HepG2 (cell line): ENCODE data around the gene ZNF277. TPM values are rescaled to one million over a fixed set of nuclear protein-coding genes. Genes with fewer than 3 reads are reported as not detected.

Experiments used
- ATAC-seq: fragments of 200-7000 bp; cut with Tn5 transposase; 3 replicates; pipeline ENCODE4 v1.9.1; 2020; ENCODE audit warnings: mild to moderate bottlenecking, moderate library complexity
- BruUV-seq: library from RNA; stranded (reverse); fragments of 400-500 nt; replicated peaks from 2 replicates; lab custom pipeline; 2021; lab: Mats Ljungman, UMichigan
- CTCF ChIA-PET: fragments of 300-600 bp; formaldehyde crosslinking; extraction: SDS; loops from one replicate; lab custom pipeline; 2021; ENCODE audit warnings: low total read pairs, inconsistent platforms, low intra/inter-chr PET ratio; lab: Yijun Ruan, JAX
- POLR2A ChIA-PET: fragments of 350-600 bp; sonication (Branson Sonifier 250); formaldehyde crosslinking; loops from one replicate; lab custom pipeline; 2020; ENCODE audit warnings: antibody characterized with exemption, inconsistent platforms; lab: Yijun Ruan, JAX
- DNase-seq: peaks from one replicate; pipeline ENCODE4 v3.0.0-alpha.2; 2015; ENCODE audit warnings: low spot score
- FAIRE-seq: peaks from 3 replicates; lab custom pipeline; 2011; peaks lifted over from hg19 to GRCh38; lab: Jason Lieb, UNC
- H2AFZ ChIP-seq: one replicate; pipeline ENCODE4 v1.6.1; 2011; ENCODE audit warnings: low read length, inconsistent platforms
- H3K27ac ChIP-seq: fragments of 300-600 bp; 3 replicates; pipeline ENCODE4 v1.8.0; 2011; ENCODE audit warnings: mixed run types, mild to moderate bottlenecking, mixed read lengths, low read length, inconsistent platforms; ENCODE audit not compliant: insufficient read depth; ENCODE audit errors: extremely low read length
- H3K27me3 ChIP-seq, 2 experiments: fragments of 200-600 bp in 1 of 2; 2 replicates in 1 of 2; 3 replicates in 1 of 2; pipeline versions ENCODE4 v1.6.0 to v1.8.0; 2011; ENCODE audit warnings: low read length in 2 of 2, mild to moderate bottlenecking in 2 of 2, moderate library complexity in 2 of 2, inconsistent platforms in 1 of 2; ENCODE audit not compliant: insufficient read depth in 2 of 2, control insufficient read depth in 1 of 2
- H3K36me3 ChIP-seq, 2 experiments: fragments of 200-600 bp in 1 of 2; replicated peaks in 1 of 2; 2 replicates in 1 of 2; 3 replicates in 1 of 2; pipeline versions ENCODE4 v1.5.1 to v1.8.0; 2011; ENCODE audit warnings: low read length in 2 of 2, inconsistent platforms in 1 of 2; ENCODE audit not compliant: insufficient read depth in 2 of 2, control insufficient read depth in 1 of 2
- H3K4me1 ChIP-seq: 2 replicates; pipeline ENCODE4 v1.5.1; 2012; ENCODE audit warnings: low read length, inconsistent platforms; ENCODE audit not compliant: insufficient read depth
- H3K4me2 ChIP-seq: 2 replicates; pipeline ENCODE4 v1.6.0; 2011; ENCODE audit warnings: low read depth, low read length, inconsistent platforms
- H3K4me3 ChIP-seq, 3 experiments: fragments of 200-600 bp in 1 of 3; sonication (generic), shearing (Covaris generic) in 1 of 3; replicated peaks in 1 of 3; 2 replicates each; pipeline ENCODE4 v1.5.1; 2011 to 2016; ENCODE audit warnings: low read length in 3 of 3, inconsistent platforms in 2 of 3, low read depth in 2 of 3, mild to moderate bottlenecking in 2 of 3, control low read depth in 1 of 3, mixed read lengths in 1 of 3; ENCODE audit not compliant: insufficient read depth in 1 of 3
- H3K79me2 ChIP-seq: one replicate; pipeline ENCODE4 v1.6.1; 2011; ENCODE audit warnings: low read length, inconsistent platforms; ENCODE audit not compliant: insufficient read depth
- H3K9ac ChIP-seq: 2 replicates; pipeline ENCODE4 v1.6.0; 2011; ENCODE audit warnings: mild to moderate bottlenecking, low read depth, low read length, inconsistent platforms; ENCODE audit not compliant: insufficient read depth
- H3K9me3 ChIP-seq: 2 replicates; pipeline ENCODE4 v1.5.1; 2012; ENCODE audit warnings: mild to moderate bottlenecking, low read length
- H4K20me1 ChIP-seq: 2 replicates; pipeline ENCODE4 v1.6.0; 2011; ENCODE audit warnings: inconsistent platforms, mild to moderate bottlenecking, low read length, moderate library complexity; ENCODE audit not compliant: insufficient read depth
- AHDC1 ChIP-seq: sonication (generic); formaldehyde crosslinking; IDR thresholded peaks from 2 replicates; pipeline ENCODE4 v1.5.1; 2020; ENCODE audit warnings: mild to moderate bottlenecking, missing genetic modification reagents, borderline replicate concordance
- CBFB ChIP-seq: sonication (generic); formaldehyde crosslinking; IDR thresholded peaks from 2 replicates; pipeline ENCODE4 v1.4.0; 2020; ENCODE audit warnings: missing genetic modification reagents
- PBX3 ChIP-seq: sonication (generic); formaldehyde crosslinking; IDR thresholded peaks from 2 replicates; pipeline ENCODE4 v1.8.1; 2023; ENCODE audit warnings: missing genetic modification reagents, inconsistent platforms, borderline replicate concordance
- THAP11 ChIP-seq: IDR thresholded peaks from 2 replicates; pipeline ENCODE4 v1.6.1; 2016; ENCODE audit warnings: missing biosample characterization, missing genetic modification reagents
- ZBTB4 ChIP-seq: sonication (generic); formaldehyde crosslinking; IDR thresholded peaks from 2 replicates; pipeline ENCODE4 v1.4.0; 2020; ENCODE audit warnings: missing genetic modification reagents, mild to moderate bottlenecking, borderline replicate concordance
- ZEB1 ChIP-seq: IDR thresholded peaks from 2 replicates; pipeline ENCODE4 v1.6.1; 2012; ENCODE audit warnings: mild to moderate bottlenecking, low read depth, inconsistent platforms; ENCODE audit not compliant: insufficient replicate concordance
- ZNF597 ChIP-seq: sonication (generic); formaldehyde crosslinking; IDR thresholded peaks from 2 replicates; pipeline ENCODE4 v1.5.0; 2020; ENCODE audit warnings: missing genetic modification reagents
- ZNF788 ChIP-seq: sonication (generic); formaldehyde crosslinking; IDR thresholded peaks from 2 replicates; pipeline ENCODE4 v1.5.0; 2020; ENCODE audit warnings: mild to moderate bottlenecking, missing genetic modification reagents, borderline replicate concordance
- WGBS: methylation state at CpG from one replicate; pipeline ENCODE4 v1.1.6; 2017; ENCODE audit warnings: low lambda C conversion rate; 5-methylcytosine and 5-hydroxymethylcytosine counted together
- in situ Hi-C: cut with HindIII; loops from 2 replicates; pipeline ENCODE4 v1.10.0; 2017; ENCODE audit warnings: low pct_unique_long_range_greater_than_20kb; ENCODE audit not compliant: extremely low pct_ligation_motif_present
- intact Hi-C: fragments of 100-400 bp; cut with micrococcal nuclease; formaldehyde crosslinking; loops from one replicate; pipeline ENCODE4 v1.10.0; 2022; ENCODE audit not compliant: unreplicated experiment
- polyA plus RNA-seq, 8 experiments: library from polyadenylated mRNA; depleted of rRNA in 3 of 8; stranded (reverse) in 7 of 8; unstranded in 1 of 8; fragments of >200 nt; fragmentation: Illumina TruSeq in 4 of 8; extraction: Trizol in 4 of 8; gene quantifications; 2 replicates each; pipeline versions ENCODE4 v1.2.1 to v1.2.3, GENCODE V29; 2011 to 2016; ENCODE audit warnings: low read depth in 4 of 8, missing spikeins in 1 of 8, mixed read lengths in 1 of 8; ENCODE audit not compliant: insufficient read depth in 1 of 8
- total RNA-seq, 5 experiments: library from RNA; depleted of rRNA; stranded (reverse); fragments of >200 nt; fragmentation: Illumina TruSeq; extraction: Trizol; gene quantifications; 2 replicates each; pipeline ENCODE4 v1.2.3, GENCODE V29; 2016; ENCODE audit warnings: low read depth in 1 of 5

The ZNF277 gene
- total and polyA plus RNA-seq, 2 of the 13 experiments (the other 11 are each of a cell fraction or from before 2014, with no cell fraction given), result 29.1 to 30.1 TPM

- H3K79me2 ChIP-seq, result no peaks in the 10 kb centered on the region
- in situ Hi-C loops, result no loop called here
- 89% methylated on average over 2 of the region's 2 CpGs for WGBS
- no peak overlapping the region for H3K4me3 ChIP-seq
- no peak for DNase-seq
- no peak overlapping the region for H3K27ac ChIP-seq
- H2AFZ ChIP-seq, result no peak overlapping the region
- H3K27me3 ChIP-seq, result no peaks in the 10 kb centered on the region; a peak in 1 of 5 replicates
- no peak for ATAC-seq
- peaks cover 7% of the 10 kb centered on the region; the same call in 1 of the 2 replicates for H3K4me1 ChIP-seq
- no TSS peak for BruUV-seq
- intact Hi-C loops, result no loop called here
- POLR2A ChIA-PET, result no interaction called here
- H3K4me2 ChIP-seq, result no peak overlapping the region
- H3K36me3 ChIP-seq, result no peaks in the 10 kb centered on the region
- CTCF ChIA-PET, result no interaction called here
- no peak for TF ChIP-seq AHDC1 (CRISPR knock-in tag)
- no peak for TF ChIP-seq ZNF788
- TF ChIP-seq THAP11 (CRISPR knock-in tag), result no peak
- no peak for TF ChIP-seq ZEB1
- TF ChIP-seq ZBTB4 (CRISPR knock-in tag), result no peak
- no peak for TF ChIP-seq ZNF597 (CRISPR knock-in tag)
- TF ChIP-seq PBX3, result no peak
- TF ChIP-seq CBFB (CRISPR knock-in tag), result no peak
- no peaks in the 10 kb centered on the region for H4K20me1 ChIP-seq
- no peaks in the 10 kb centered on the region for H3K9me3 ChIP-seq
- FAIRE-seq, result no peak
- no peak overlapping the region for H3K9ac ChIP-seq
These were observed 73.8 kb downstream of the ZNF277 start for GRCh38 chr7:112280267-112280666.
